Measurements from ENCODE around the gene SPEM1. TPM values are rescaled to one million over a fixed set of nuclear protein-coding genes. Genes with fewer than 3 reads are reported as not detected.

SPEM1 gene
- total and polyA plus RNA-seq, 2 donors (not counting 1 experiment from before 2014, with no cell fraction given): not detected

- CTCF ChIA-PET: interaction anchor here (0.8 to 1.8 kb wide), 6 partner anchors 30 to 75 kb away, joined by 3 to 6 read pairs (median 4); partner anchors contain the start of gene TMEM102
- Histone ChIP-seq H3K9ac (ENCODE audit: low read length) (peak overlapping the region; percentile 76), H3K4me1 (ENCODE audit: control insufficient read depth in 2 of 2, insufficient read depth in 2 of 2, low read length in 2 of 2) (peaks cover 17 to 20% of the 10 kb centered on the region in 2 donors), H3K4me2 (replicated peaks; ENCODE audit: low read depth, low read length, poor library complexity, severe bottlenecking) (peak overlapping the region; percentile 94), H3K9me3 (ENCODE audit: control extremely low read depth in 1 of 3, control insufficient read depth in 2 of 3, insufficient read depth in 1 of 3, low read length in 2 of 3) (peaks cover 0 to 4% (median 0%) of the 10 kb centered on the region in 3 donors), H3K27ac (ENCODE audit: low read length in 2 of 2) (no peak overlapping the region), H4K20me1 (ENCODE audit: control insufficient read depth, insufficient read depth, low read length, poor library complexity, severe bottlenecking) (no peaks in the 10 kb centered on the region), H3K4me3 (ENCODE audit: control extremely low read depth in 1 of 5, extremely low read depth in 1 of 5, insufficient read depth in 1 of 5, low read depth in 2 of 5, low read length in 4 of 5) (peak overlapping the region in 4 of 5 experiments; percentile 80 to 95 (median 86)), H2AFZ (ENCODE audit: insufficient read depth, low read depth, low read length, poor library complexity, severe bottlenecking) (peak overlapping the region; percentile 87), H3K27me3 (replicated peaks in 1 of 4; ENCODE audit: control extremely low read depth in 1 of 4, control insufficient read depth in 3 of 4, insufficient read depth in 4 of 4, low read length in 3 of 4) (peaks cover 0 to 31% (median 4%) of the 10 kb centered on the region in 4 experiments), H3K36me3 (replicated peaks in 1 of 2; ENCODE audit: control extremely low read depth in 1 of 2, control insufficient read depth in 1 of 2, extremely low read depth in 1 of 2, insufficient read depth in 2 of 2, low read length in 1 of 2) (no peaks in the 10 kb centered on the region), H3K79me2 (ENCODE audit: control insufficient read depth, insufficient read depth, low read length) (peaks cover 6% of the 10 kb centered on the region)
- Mint-ChIP-seq H3K27me3 (peaks cover 24% of the 10 kb centered on the region), H3K4me1 (peaks cover 23% of the 10 kb centered on the region), H3K27ac (peak overlapping the region; percentile 94), H3K4me3 (peak overlapping the region; percentile 98), H3K9me3 (ENCODE audit: insufficient read depth) (no peaks in the 10 kb centered on the region)
- intact Hi-C loops (cut with micrococcal nuclease): loop anchor here (1.0 to 5.0 kb wide), 11 partner anchors 11 to 190 kb away; partner anchors contain the start of genes EIF5A, KCTD11, NEURL4 and PLSCR3
- WGBS (ENCODE audit: insufficient coverage): under 1% methylated on average over 57 of the region's 65 CpGs
- no peak for TF ChIP-seq CTCF (IDR thresholded peaks at IDR 0.05)
- ATAC-seq (ENCODE audit: low read depth): peak; percentile 29
- POLR2A ChIA-PET: interaction anchor here (0.6 to 2.0 kb wide), 11 partner anchors 20 to 179 kb away, joined by 3 to 17 read pairs (median 7); partner anchors contain the start of genes ACAP1, MPDU1, POLR2A and TMEM102
- DNase-seq: no peak
These were observed 15.3 kb upstream of the SPEM1 start for GRCh38 chr17:7404737-7405349.

All from B cell (primary cell).